ENCODE results near the gene PPP1R2C. TPM values are rescaled to one million over a fixed set of nuclear protein-coding genes. Genes with fewer than 3 reads are reported as not detected.

PPP1R2C gene
- polyA plus RNA-seq, 1 experiment, result not detected

DNA sequence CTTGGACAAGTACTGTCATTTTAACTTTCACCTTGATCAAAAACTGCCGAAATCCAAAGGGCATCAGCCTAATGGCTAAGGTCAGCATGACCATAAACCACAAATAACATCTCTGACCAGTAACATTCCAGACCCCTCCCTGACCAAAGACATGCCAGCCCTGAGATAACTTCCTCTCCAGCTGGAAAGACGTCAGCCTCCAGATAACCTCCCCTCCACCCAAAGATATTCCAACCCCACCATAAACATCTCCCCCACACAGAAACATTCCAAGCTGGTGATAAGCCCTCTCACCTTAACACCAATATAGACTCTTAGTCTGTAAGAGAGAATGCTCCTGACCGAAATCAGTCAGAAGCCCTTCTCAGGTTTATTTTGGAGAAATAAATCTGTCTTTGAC is 7.4 kb downstream of the PPP1R2C start:
- ChIA-PET CTCF (interaction anchor here (1.4 kb wide), 1 partner anchor 12 kb away, joined by 4 read pairs; no protein-coding TSS in a partner anchor), POLR2A (no interaction called here)
- Histone ChIP-seq H3K36me3 (ENCODE audit: control insufficient read depth, insufficient read depth, low read length) (no peaks in the 10 kb centered on the region), H3K4me3 (ENCODE audit: low read depth, low read length) (no peak overlapping the region), H3K27me3 (ENCODE audit: control insufficient read depth, insufficient read depth, low read length) (no peaks in the 10 kb centered on the region)
- TF ChIP-seq, protein P1, sequence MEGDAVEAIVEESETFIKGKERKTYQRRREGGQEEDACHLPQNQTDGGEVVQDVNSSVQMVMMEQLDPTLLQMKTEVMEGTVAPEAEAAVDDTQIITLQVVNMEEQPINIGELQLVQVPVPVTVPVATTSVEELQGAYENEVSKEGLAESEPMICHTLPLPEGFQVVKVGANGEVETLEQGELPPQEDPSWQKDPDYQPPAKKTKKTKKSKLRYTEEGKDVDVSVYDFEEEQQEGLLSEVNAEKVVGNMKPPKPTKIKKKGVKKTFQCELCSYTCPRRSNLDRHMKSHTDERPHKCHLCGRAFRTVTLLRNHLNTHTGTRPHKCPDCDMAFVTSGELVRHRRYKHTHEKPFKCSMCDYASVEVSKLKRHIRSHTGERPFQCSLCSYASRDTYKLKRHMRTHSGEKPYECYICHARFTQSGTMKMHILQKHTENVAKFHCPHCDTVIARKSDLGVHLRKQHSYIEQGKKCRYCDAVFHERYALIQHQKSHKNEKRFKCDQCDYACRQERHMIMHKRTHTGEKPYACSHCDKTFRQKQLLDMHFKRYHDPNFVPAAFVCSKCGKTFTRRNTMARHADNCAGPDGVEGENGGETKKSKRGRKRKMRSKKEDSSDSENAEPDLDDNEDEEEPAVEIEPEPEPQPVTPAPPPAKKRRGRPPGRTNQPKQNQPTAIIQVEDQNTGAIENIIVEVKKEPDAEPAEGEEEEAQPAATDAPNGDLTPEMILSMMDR (IDR thresholded peaks at IDR 0.05; ENCODE audit: insufficient read depth, low read depth, low read length), result no peak
- no peak for DNase-seq (ENCODE audit: low read depth)

DNA sequence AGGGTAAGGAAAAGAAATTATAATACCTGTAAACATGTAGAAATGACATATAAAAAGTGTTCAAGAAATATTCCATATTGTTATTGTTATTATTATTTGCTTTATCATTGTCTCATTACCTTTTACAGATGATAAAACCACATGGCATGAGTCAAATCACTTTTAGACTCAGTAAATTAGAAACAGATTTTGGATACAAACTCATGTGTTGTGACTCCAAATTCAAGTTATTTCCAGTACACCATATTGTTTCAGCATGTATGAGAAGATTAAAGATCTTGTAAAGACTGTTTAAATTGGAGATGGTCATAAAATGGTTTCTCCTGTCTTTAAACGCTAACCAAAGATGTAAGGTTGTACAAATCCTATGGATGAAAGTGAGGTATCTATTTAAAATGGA is 18.1 kb downstream of the PPP1R2C start:
- Histone ChIP-seq H3K27me3 (ENCODE audit: control insufficient read depth, insufficient read depth, low read length) (no peaks in the 10 kb centered on the region), H3K4me3 (ENCODE audit: low read depth, low read length) (no peak overlapping the region), H3K36me3 (ENCODE audit: control insufficient read depth, insufficient read depth, low read length) (no peaks in the 10 kb centered on the region)
- POLR2A ChIA-PET, result no interaction called here
- CTCF ChIA-PET, result no interaction called here
- TF ChIP-seq, protein P1 (IDR thresholded peaks at IDR 0.05; ENCODE audit: insufficient read depth, low read depth, low read length), result no peak
- no peak for DNase-seq (ENCODE audit: low read depth)

DNA sequence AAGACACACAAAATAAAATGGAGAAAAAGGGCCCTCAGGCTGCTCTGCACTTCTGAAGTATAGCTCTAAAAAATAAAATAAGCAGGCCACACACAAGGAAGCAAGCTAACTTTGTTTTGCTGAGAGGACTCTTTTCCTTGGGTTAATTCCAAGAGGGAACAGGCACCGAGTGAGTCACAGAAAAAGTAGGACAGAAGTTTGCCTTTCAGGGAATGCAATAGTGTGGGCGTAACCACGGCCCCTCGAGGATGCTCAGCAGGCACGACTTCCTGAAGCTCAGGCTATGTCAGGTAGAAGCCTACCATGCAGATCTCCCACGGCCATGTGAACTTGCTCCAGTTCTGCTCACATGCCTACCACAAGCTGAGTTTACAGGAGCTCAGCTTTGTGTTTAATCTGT is 22.1 kb downstream of the PPP1R2C start:
- TF ChIP-seq, protein P1 (IDR thresholded peaks at IDR 0.05; ENCODE audit: insufficient read depth, low read depth, low read length), result no peak
- DNase-seq (ENCODE audit: low read depth), result peak; percentile 31
- ChIA-PET CTCF (no interaction called here), POLR2A (no interaction called here)
- Histone ChIP-seq H3K4me3 (ENCODE audit: low read depth, low read length) (no peak overlapping the region), H3K27me3 (ENCODE audit: control insufficient read depth, insufficient read depth, low read length) (no peaks in the 10 kb centered on the region), H3K36me3 (ENCODE audit: control insufficient read depth, insufficient read depth, low read length) (no peaks in the 10 kb centered on the region)

DNA sequence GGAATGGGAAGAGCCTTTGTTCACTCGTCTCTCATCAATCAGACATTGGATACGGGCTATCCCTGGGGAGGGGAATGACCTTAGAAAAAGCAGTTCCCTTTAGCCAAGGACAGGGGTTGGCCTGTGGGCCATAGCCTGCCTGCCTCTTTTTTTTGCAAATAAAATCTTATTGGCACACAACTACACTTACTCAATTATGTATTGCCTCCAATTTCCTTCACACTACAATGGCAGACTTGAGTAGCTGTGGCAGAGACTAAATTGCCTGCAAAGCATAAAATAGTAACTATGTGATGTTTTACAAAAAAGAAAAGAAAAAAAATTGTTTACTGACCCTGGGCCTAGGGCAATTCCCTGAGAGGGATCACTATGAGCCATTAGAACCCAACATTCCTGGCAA is 23.4 kb downstream of the PPP1R2C start:
- Histone ChIP-seq H3K36me3 (ENCODE audit: control insufficient read depth, insufficient read depth, low read length) (no peaks in the 10 kb centered on the region), H3K27me3 (ENCODE audit: control insufficient read depth, insufficient read depth, low read length) (no peaks in the 10 kb centered on the region), H3K4me3 (ENCODE audit: low read depth, low read length) (no peak overlapping the region)
- TF ChIP-seq, protein P1 (IDR thresholded peaks at IDR 0.05; ENCODE audit: insufficient read depth, low read depth, low read length), result no peak
- ChIA-PET POLR2A (no interaction called here), CTCF (no interaction called here)
- no peak for DNase-seq (ENCODE audit: low read depth)

DNA sequence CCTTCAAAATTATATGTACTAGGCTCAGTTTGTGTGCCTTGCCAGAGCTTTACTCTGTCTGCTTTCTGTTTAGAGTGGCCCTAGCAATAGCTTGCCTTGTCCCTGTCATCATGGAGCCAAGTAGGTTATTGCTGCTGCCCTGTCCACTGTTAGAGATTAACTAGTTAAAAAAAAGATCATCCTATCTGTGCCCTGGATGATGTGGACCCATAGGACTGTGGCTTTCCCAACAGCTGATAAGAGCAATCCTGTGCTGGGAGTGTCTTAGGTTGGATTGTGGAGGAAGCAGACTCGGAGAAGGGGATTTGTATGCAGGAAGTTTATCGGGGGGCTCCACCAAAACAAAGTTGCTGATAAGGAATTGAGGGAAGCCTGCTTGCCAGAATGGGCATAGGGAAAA is 23.8 kb downstream of the PPP1R2C start:
- Histone ChIP-seq H3K27me3 (ENCODE audit: control insufficient read depth, insufficient read depth, low read length) (no peaks in the 10 kb centered on the region), H3K4me3 (ENCODE audit: low read depth, low read length) (no peak overlapping the region), H3K36me3 (ENCODE audit: control insufficient read depth, insufficient read depth, low read length) (no peaks in the 10 kb centered on the region)
- ChIA-PET POLR2A (no interaction called here), CTCF (no interaction called here)
- no peak for DNase-seq (ENCODE audit: low read depth)
- TF ChIP-seq, protein P1 (IDR thresholded peaks at IDR 0.05; ENCODE audit: insufficient read depth, low read depth, low read length), result no peak

Measured in BJ (cell line).